Hepatocyte (in vitro differentiated cells): ENCODE results near the gene PON1. TPM values are rescaled to one million over a fixed set of nuclear protein-coding genes. Genes with fewer than 3 reads are reported as not detected.

Source experiments
- DNase-seq: peaks from one replicate; pipeline ENCODE4 v3.0.0-alpha.2; 2016; ENCODE audit warnings: low spot score
- H2AFZ ChIP-seq: fragments of 200-600 bp; sonication (generic); 2 replicates; pipeline ENCODE4 v1.6.0; 2016; ENCODE audit warnings: antibody characterized with exemption, mild to moderate bottlenecking
- H3K27ac ChIP-seq: fragments of 200-600 bp; sonication (generic); 2 replicates; pipeline ENCODE4 v1.5.1; 2016; ENCODE audit warnings: mild to moderate bottlenecking
- H3K27me3 ChIP-seq: fragments of 200-600 bp; sonication (generic); 2 replicates; pipeline ENCODE4 v1.6.1; 2016
- H3K36me3 ChIP-seq: fragments of 200-600 bp; sonication (generic); replicated peaks from 2 replicates; pipeline ENCODE4 v1.5.1; 2016; ENCODE audit warnings: low read depth; ENCODE audit not compliant: insufficient read depth
- H3K4me1 ChIP-seq: fragments of 200-600 bp; sonication (generic); 2 replicates; pipeline ENCODE4 v1.5.1; 2016; ENCODE audit warnings: mild to moderate bottlenecking, moderate library complexity; ENCODE audit not compliant: insufficient read depth
- H3K4me2 ChIP-seq: fragments of 200-600 bp; sonication (generic); 2 replicates; pipeline ENCODE4 v1.6.0; 2016
- H3K4me3 ChIP-seq: fragments of 200-600 bp; sonication (generic); 2 replicates; pipeline ENCODE4 v1.5.1; 2016; ENCODE audit warnings: mild to moderate bottlenecking
- H3K79me2 ChIP-seq: fragments of 200-600 bp; sonication (generic); 2 replicates; pipeline ENCODE4 v1.6.0; 2017; ENCODE audit warnings: mild to moderate bottlenecking
- H3K9me2 ChIP-seq: fragments of 200-600 bp; sonication (generic); replicated peaks from 2 replicates; pipeline ENCODE4 v1.6.0; 2017; ENCODE audit warnings: mild to moderate bottlenecking; ENCODE audit not compliant: insufficient read depth
- H3K9me3 ChIP-seq: fragments of 200-600 bp; sonication (generic); 2 replicates; pipeline ENCODE4 v1.5.1; 2016; ENCODE audit warnings: low read depth, mild to moderate bottlenecking
- H4K20me1 ChIP-seq: fragments of 200-600 bp; sonication (generic); 2 replicates; pipeline ENCODE4 v1.6.0; 2016; ENCODE audit warnings: mild to moderate bottlenecking; ENCODE audit not compliant: insufficient read depth, poor library complexity, severe bottlenecking
- CTCF ChIP-seq: fragments of 200-600 bp; sonication (generic); IDR thresholded peaks from 2 replicates; pipeline ENCODE4 v1.5.1; 2016; ENCODE audit warnings: antibody characterized with exemption, mild to moderate bottlenecking; ENCODE audit not compliant: poor library complexity
- EZH2 ChIP-seq: fragments of 200-600 bp; sonication (generic); IDR thresholded peaks from 2 replicates; pipeline ENCODE4 v1.6.1; 2016; ENCODE audit warnings: antibody characterized with exemption, mild to moderate bottlenecking, borderline replicate concordance
- EZH2phosphoT487 ChIP-seq: fragments of 200-600 bp; sonication (generic); IDR thresholded peaks from one replicate; pipeline ENCODE4 v1.6.1; 2018; ENCODE audit warnings: antibody characterized with exemption, mild to moderate bottlenecking, low read depth, moderate library complexity; ENCODE audit not compliant: unreplicated experiment, severe bottlenecking
- WGBS: methylation state at CpG from one replicate; pipeline ENCODE4 v1.1.6; 2016; ENCODE audit warnings: low lambda C conversion rate; ENCODE audit errors: missing lambda C conversion rate; 5-methylcytosine and 5-hydroxymethylcytosine counted together
- polyA plus RNA-seq: library from polyadenylated mRNA; unstranded; fragments of >200 nt; fragmentation: Nextera tagmentation; extraction: Ambion mirVana; gene quantifications from 2 replicates; pipeline ENCODE4 v1.2.1, GENCODE V29; 2016
- total RNA-seq: library from RNA; depleted of rRNA; stranded (reverse); fragments of >200 nt; gene quantifications from 2 replicates; pipeline ENCODE4 v1.2.3, GENCODE V29; 2014

Gene PON1
- total and polyA plus RNA-seq, 2 experiments from 2014 or later = 29.2 to 62.3 TPM

GRCh38 chr7:95311389-95311788, 12.9 kb downstream of the PON1 start:
- no peak overlapping the region for H3K27ac ChIP-seq
- no peak overlapping the region for H2AFZ ChIP-seq
- no peaks in the 10 kb centered on the region for H3K27me3 ChIP-seq
- H3K4me2 ChIP-seq = no peak overlapping the region
- no peaks in the 10 kb centered on the region for H4K20me1 ChIP-seq
- H3K36me3 ChIP-seq = no peaks in the 10 kb centered on the region
- 100% methylated on average over 2 of the region's 2 CpGs for WGBS
- no peak overlapping the region for H3K4me3 ChIP-seq
- H3K79me2 ChIP-seq = no peaks in the 10 kb centered on the region
- TF ChIP-seq EZH2phosphoT487 (no peak), EZH2 (no peak), CTCF (no peak)
- peaks cover 7% of the 10 kb centered on the region for H3K4me1 ChIP-seq
- no peaks in the 10 kb centered on the region for H3K9me3 ChIP-seq
- no peaks in the 10 kb centered on the region for H3K9me2 ChIP-seq
- no peak for DNase-seq

- H3K27ac ChIP-seq = no peak overlapping the region
- no peak for TF ChIP-seq CTCF
- no peak for TF ChIP-seq EZH2phosphoT487
- no peak for TF ChIP-seq EZH2
- no peaks in the 10 kb centered on the region for H3K36me3 ChIP-seq
- H4K20me1 ChIP-seq = no peaks in the 10 kb centered on the region
- no peak overlapping the region for H2AFZ ChIP-seq
- no peak for DNase-seq
- H3K4me3 ChIP-seq = no peak overlapping the region
- no peak overlapping the region for H3K4me2 ChIP-seq
- H3K9me3 ChIP-seq = no peaks in the 10 kb centered on the region
- peaks cover 7% of the 10 kb centered on the region for H3K4me1 ChIP-seq
- H3K79me2 ChIP-seq = no peaks in the 10 kb centered on the region
- H3K27me3 ChIP-seq = no peaks in the 10 kb centered on the region
- 93% methylated on average over 2 of the region's 2 CpGs for WGBS
- H3K9me2 ChIP-seq = no peaks in the 10 kb centered on the region
Measured at GRCh38 chr7:95309951-95310350, 14.4 kb downstream of the PON1 start.

GRCh38 chr7:95304990-95305389, 19.3 kb downstream of the PON1 start:
- no peaks in the 10 kb centered on the region for H3K9me2 ChIP-seq
- DNase-seq = no peak
- no peak overlapping the region for H3K27ac ChIP-seq
- no peaks in the 10 kb centered on the region for H3K9me3 ChIP-seq
- H3K4me1 ChIP-seq = peaks cover 7% of the 10 kb centered on the region
- no peaks in the 10 kb centered on the region for H3K36me3 ChIP-seq
- H3K4me3 ChIP-seq = no peak overlapping the region
- no peak overlapping the region for H3K4me2 ChIP-seq
- H2AFZ ChIP-seq = no peak overlapping the region
- H3K79me2 ChIP-seq = no peaks in the 10 kb centered on the region
- TF ChIP-seq EZH2 (no peak), CTCF (no peak), EZH2phosphoT487 (no peak)
- H4K20me1 ChIP-seq = no peaks in the 10 kb centered on the region
- 79% methylated on average over 7 of the region's 7 CpGs for WGBS
- H3K27me3 ChIP-seq = no peaks in the 10 kb centered on the region
